KG1 (cell line): ENCODE measurements around the gene CDK13.
"Not testable (repeated sequence)": the region's sequence is repeated elsewhere in the genome, so short reads cannot be mapped to it uniquely, and the experiment has no call there.

ENCODE experiments used
- DNase-seq: peaks from one replicate; lab custom pipeline; 2025; lab: John Stamatoyannopoulos, UW

CDK13 gene

GRCh38 chr7:40148247-40148580 is 198.2 kb downstream of the CDK13 start:
- DNase-seq, result not testable (repeated sequence)

GRCh38 chr7:40148671-40149070 is 198.6 kb downstream of the CDK13 start:
- DNase-seq, result no peak
